ENCODE results near the gene GP5. TPM values are rescaled to one million over a fixed set of nuclear protein-coding genes. Genes with fewer than 3 reads are reported as not detected.

GP5 gene
- polyA plus RNA-seq, 2 of the 4 experiments (the other 2 are of a cell fraction): not detected

DNA sequence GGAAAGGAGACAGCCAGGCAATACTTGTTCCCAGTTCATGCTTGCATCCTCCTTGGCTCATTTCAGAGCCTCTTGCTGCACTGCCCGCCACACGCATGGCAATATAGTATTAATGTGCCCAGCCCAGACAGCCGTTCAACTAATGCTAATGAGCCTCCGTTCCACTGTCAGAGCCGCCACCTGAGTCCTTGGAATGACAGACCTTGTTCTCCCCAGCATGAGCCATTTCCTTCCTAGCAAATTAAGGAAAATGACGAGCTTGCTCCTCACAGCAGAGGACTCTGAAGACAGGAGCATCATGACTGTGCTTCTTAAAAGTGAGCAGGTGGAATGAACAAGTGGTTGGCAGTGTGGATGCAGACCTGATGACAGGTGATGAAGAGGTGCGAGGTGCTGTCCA, 18.7 kb downstream of the GP5 start (continued):
- TF ChIP-seq, protein P1, sequence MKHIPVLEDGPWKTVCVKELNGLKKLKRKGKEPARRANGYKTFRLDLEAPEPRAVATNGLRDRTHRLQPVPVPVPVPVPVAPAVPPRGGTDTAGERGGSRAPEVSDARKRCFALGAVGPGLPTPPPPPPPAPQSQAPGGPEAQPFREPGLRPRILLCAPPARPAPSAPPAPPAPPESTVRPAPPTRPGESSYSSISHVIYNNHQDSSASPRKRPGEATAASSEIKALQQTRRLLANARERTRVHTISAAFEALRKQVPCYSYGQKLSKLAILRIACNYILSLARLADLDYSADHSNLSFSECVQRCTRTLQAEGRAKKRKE (CRISPR knock-in tag; IDR thresholded peaks at IDR 0.05; ENCODE audit: low read depth): no peak
- TF ChIP-seq CEBPB (IDR thresholded peaks at IDR 0.05) (no peak), HOXA7 (CRISPR knock-in tag; IDR thresholded peaks at IDR 0.05) (no peak), ZFP36 (IDR thresholded peaks at IDR 0.05; ENCODE audit: borderline replicate concordance, partially characterized antibody) (no peak), SMC3 (IDR thresholded peaks at IDR 0.05) (no peak)
- TF ChIP-seq, protein P2, sequence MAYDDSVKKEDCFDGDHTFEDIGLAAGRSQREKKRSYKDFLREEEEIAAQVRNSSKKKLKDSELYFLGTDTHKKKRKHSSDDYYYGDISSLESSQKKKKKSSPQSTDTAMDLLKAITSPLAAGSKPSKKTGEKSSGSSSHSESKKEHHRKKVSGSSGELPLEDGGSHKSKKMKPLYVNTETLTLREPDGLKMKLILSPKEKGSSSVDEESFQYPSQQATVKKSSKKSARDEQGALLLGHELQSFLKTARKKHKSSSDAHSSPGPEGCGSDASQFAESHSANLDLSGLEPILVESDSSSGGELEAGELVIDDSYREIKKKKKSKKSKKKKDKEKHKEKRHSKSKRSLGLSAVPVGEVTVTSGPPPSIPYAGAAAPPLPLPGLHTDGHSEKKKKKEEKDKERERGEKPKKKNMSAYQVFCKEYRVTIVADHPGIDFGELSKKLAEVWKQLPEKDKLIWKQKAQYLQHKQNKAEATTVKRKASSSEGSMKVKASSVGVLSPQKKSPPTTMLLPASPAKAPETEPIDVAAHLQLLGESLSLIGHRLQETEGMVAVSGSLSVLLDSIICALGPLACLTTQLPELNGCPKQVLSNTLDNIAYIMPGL (CRISPR knock-in tag; IDR thresholded peaks at IDR 0.05; ENCODE audit: borderline replicate concordance): no peak

DNA sequence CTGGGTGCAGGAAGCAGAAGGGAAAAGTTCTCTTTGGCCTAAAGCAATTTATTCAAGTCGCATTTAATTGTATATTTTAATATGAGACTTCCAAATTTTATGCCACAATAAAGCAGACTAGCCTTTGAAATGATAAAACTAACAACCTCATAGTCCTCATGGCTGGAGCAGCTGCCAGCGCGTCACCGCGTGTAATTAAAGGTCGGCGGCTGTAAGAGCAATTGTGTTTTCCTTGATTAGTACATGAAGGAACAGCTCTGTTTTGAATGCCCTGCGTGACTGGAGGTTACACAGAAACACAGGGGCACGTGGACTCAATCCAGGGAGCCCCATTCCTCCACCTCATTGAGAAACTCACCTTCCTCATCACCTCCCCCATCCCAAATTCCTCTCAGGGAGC, 19.4 kb downstream of the GP5 start:
- no peak for TF ChIP-seq KDM1A (IDR thresholded peaks at IDR 0.05; ENCODE audit: low read depth)
- no peak for TF ChIP-seq EP300 (IDR thresholded peaks at IDR 0.05)
- TF ChIP-seq HOXB13 (CRISPR knock-in tag; IDR thresholded peaks at IDR 0.05; ENCODE audit: low read depth): no peak
- TF ChIP-seq, protein P3, sequence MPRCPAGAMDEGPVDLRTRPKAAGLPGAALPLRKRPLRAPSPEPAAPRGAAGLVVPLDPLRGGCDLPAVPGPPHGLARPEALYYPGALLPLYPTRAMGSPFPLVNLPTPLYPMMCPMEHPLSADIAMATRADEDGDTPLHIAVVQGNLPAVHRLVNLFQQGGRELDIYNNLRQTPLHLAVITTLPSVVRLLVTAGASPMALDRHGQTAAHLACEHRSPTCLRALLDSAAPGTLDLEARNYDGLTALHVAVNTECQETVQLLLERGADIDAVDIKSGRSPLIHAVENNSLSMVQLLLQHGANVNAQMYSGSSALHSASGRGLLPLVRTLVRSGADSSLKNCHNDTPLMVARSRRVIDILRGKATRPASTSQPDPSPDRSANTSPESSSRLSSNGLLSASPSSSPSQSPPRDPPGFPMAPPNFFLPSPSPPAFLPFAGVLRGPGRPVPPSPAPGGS (IDR thresholded peaks at IDR 0.05): no peak
- TF ChIP-seq TP53 (CRISPR knock-in tag; IDR thresholded peaks at IDR 0.05): no peak
- no peak for TF ChIP-seq NR3C1 (IDR thresholded peaks at IDR 0.05)
- TF ChIP-seq, protein P4, sequence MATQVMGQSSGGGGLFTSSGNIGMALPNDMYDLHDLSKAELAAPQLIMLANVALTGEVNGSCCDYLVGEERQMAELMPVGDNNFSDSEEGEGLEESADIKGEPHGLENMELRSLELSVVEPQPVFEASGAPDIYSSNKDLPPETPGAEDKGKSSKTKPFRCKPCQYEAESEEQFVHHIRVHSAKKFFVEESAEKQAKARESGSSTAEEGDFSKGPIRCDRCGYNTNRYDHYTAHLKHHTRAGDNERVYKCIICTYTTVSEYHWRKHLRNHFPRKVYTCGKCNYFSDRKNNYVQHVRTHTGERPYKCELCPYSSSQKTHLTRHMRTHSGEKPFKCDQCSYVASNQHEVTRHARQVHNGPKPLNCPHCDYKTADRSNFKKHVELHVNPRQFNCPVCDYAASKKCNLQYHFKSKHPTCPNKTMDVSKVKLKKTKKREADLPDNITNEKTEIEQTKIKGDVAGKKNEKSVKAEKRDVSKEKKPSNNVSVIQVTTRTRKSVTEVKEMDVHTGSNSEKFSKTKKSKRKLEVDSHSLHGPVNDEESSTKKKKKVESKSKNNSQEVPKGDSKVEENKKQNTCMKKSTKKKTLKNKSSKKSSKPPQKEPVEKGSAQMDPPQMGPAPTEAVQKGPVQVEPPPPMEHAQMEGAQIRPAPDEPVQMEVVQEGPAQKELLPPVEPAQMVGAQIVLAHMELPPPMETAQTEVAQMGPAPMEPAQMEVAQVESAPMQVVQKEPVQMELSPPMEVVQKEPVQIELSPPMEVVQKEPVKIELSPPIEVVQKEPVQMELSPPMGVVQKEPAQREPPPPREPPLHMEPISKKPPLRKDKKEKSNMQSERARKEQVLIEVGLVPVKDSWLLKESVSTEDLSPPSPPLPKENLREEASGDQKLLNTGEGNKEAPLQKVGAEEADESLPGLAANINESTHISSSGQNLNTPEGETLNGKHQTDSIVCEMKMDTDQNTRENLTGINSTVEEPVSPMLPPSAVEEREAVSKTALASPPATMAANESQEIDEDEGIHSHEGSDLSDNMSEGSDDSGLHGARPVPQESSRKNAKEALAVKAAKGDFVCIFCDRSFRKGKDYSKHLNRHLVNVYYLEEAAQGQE (IDR thresholded peaks at IDR 0.05): no peak
- TF ChIP-seq EHF (CRISPR knock-in tag; IDR thresholded peaks at IDR 0.05): no peak
- TF ChIP-seq BHLHE40 (IDR thresholded peaks at IDR 0.05; ENCODE audit: low read depth, low read length): no peak
- no peak for TF ChIP-seq RAD21 (conservative IDR thresholded peaks at IDR 0.05 in 1 of 2, IDR thresholded peaks at IDR 0.05 in 1 of 2)
- no peak for TF ChIP-seq HDAC2 (IDR thresholded peaks at IDR 0.05)
- no peaks in the 10 kb centered on the region for H3K4me1 ChIP-seq
- CTCF ChIA-PET: interaction anchor here (3.0 kb wide), 1 partner anchor 35 kb away, joined by 12 read pairs; no protein-coding TSS in a partner anchor
- DNase-seq (ENCODE audit: low read depth in 1 of 2, low spot score in 1 of 2) (no peak), FAIRE-seq (no peak), ATAC-seq (no peak)
- POLR2A ChIA-PET: no interaction called here
- H3K4me3 ChIP-seq: no peak overlapping the region
- H3K9me3 ChIP-seq: no peaks in the 10 kb centered on the region
- 71% methylated on average over 9 of the region's 9 CpGs for WGBS (ENCODE audit: missing lambda C conversion rate)
- no peak overlapping the region for H3K27ac ChIP-seq
- H3K4me2 ChIP-seq: no peak overlapping the region

DNA sequence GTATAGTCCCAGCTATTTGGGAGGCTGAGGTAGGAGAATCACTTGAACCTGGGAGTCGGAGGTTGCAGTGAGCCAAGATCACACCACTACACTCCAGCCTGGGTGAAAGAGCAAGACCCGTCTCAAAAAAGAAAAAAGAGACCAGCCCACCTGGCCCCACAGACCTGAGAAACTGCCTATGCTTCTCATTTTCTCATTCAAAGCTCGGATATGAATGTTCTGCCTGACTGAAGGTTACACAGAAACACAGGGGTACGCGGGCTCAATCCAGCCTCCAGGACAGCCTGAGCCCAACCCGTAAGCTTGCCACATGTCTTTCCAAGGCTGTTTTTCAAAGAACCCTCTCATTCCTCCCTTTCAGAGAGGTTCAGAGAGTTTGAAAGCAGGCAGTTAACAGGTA, 19.8 kb downstream of the GP5 start:
- ATAC-seq (no peak), FAIRE-seq (no peak), DNase-seq (ENCODE audit: low read depth in 1 of 2, low spot score in 1 of 2) (no peak)
- H3K27ac ChIP-seq: no peak overlapping the region
- H3K9me3 ChIP-seq: no peaks in the 10 kb centered on the region
- WGBS (ENCODE audit: missing lambda C conversion rate): 72% methylated on average over 6 of the region's 6 CpGs
- H3K4me3 ChIP-seq: no peak overlapping the region
- POLR2A ChIA-PET: no interaction called here
- TF ChIP-seq, protein P1 (CRISPR knock-in tag; IDR thresholded peaks at IDR 0.05; ENCODE audit: low read depth): no peak
- no peak for TF ChIP-seq ZNF302 (CRISPR knock-in tag; IDR thresholded peaks at IDR 0.05)
- TF ChIP-seq POLR2A (IDR thresholded peaks at IDR 0.05; ENCODE audit: low read length): no peak
- TF ChIP-seq, protein P5, sequence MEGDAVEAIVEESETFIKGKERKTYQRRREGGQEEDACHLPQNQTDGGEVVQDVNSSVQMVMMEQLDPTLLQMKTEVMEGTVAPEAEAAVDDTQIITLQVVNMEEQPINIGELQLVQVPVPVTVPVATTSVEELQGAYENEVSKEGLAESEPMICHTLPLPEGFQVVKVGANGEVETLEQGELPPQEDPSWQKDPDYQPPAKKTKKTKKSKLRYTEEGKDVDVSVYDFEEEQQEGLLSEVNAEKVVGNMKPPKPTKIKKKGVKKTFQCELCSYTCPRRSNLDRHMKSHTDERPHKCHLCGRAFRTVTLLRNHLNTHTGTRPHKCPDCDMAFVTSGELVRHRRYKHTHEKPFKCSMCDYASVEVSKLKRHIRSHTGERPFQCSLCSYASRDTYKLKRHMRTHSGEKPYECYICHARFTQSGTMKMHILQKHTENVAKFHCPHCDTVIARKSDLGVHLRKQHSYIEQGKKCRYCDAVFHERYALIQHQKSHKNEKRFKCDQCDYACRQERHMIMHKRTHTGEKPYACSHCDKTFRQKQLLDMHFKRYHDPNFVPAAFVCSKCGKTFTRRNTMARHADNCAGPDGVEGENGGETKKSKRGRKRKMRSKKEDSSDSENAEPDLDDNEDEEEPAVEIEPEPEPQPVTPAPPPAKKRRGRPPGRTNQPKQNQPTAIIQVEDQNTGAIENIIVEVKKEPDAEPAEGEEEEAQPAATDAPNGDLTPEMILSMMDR (IDR thresholded peaks at IDR 0.05): no peak
- no peak for TF ChIP-seq ZSCAN20 (CRISPR knock-in tag; IDR thresholded peaks at IDR 0.05)
- no peak for TF ChIP-seq NR3C1 (IDR thresholded peaks at IDR 0.05)
- no peak for TF ChIP-seq CHD2 (IDR thresholded peaks at IDR 0.05; ENCODE audit: low read length, partially characterized antibody)
- CTCF ChIA-PET: interaction anchor here (3.0 kb wide), 1 partner anchor 35 kb away, joined by 12 read pairs; no protein-coding TSS in a partner anchor
- no peaks in the 10 kb centered on the region for H3K4me1 ChIP-seq
- H3K4me2 ChIP-seq: no peak overlapping the region

All from A549 (cell line).